GM21737 (cell line): ENCODE results near the gene SNCA.

Experiments
- ATAC-seq: cut with Tn5 transposase; IDR thresholded peaks from one replicate; pipeline ENCODE4 v1.9.1; 2021; ENCODE audit warnings: mild to moderate bottlenecking, moderate library complexity; ENCODE audit not compliant: unreplicated experiment

The SNCA gene

GRCh38 chr4:89836897-89837384 lies at the start of gene SNCA:
Gene SNCA, minus strand, starts transcription at chr4:89837161. Its CDS starts 1,494 bp downstream, at chr4:89835667.
- ATAC-seq = no peak

- ATAC-seq = no peak
Measured at GRCh38 chr4:89879215-89879614, 42.3 kb upstream of the SNCA start.

- ATAC-seq = no peak
Measured at GRCh38 chr4:89878611-89879010, 41.6 kb upstream of the SNCA start.

GRCh38 chr4:89876548-89876947 lies 39.6 kb upstream of the SNCA start:
- ATAC-seq = no peak

GRCh38 chr4:89871211-89871610 lies 34.2 kb upstream of the SNCA start:
- ATAC-seq = no peak

- no peak for ATAC-seq
Measured at GRCh38 chr4:89868999-89869589, 32.1 kb upstream of the SNCA start.

GRCh38 chr4:89868276-89868675 lies 31.3 kb upstream of the SNCA start:
- ATAC-seq = no peak

GRCh38 chr4:89863533-89863932 lies 26.6 kb upstream of the SNCA start:
- ATAC-seq = no peak

GRCh38 chr4:89860971-89861370 lies 24.0 kb upstream of the SNCA start:
- no peak for ATAC-seq

GRCh38 chr4:89855236-89855635 lies 18.3 kb upstream of the SNCA start:
- ATAC-seq = no peak

- no peak for ATAC-seq
Measured at GRCh38 chr4:89847571-89848325, 10.8 kb upstream of the SNCA start.

GRCh38 chr4:89839558-89839957 lies 2.6 kb upstream of the SNCA start:
- ATAC-seq = no peak

- ATAC-seq = no peak
Measured at GRCh38 chr4:89837993-89838390, 1.0 kb upstream of the SNCA start.

GRCh38 chr4:89837385-89837992 lies 528 bp upstream of the SNCA start:
- no peak for ATAC-seq

- ATAC-seq = no peak
Measured at GRCh38 chr4:89836031-89836745, 773 bp downstream of the SNCA start.

- no peak for ATAC-seq
Measured at GRCh38 chr4:89835413-89835812, 1.5 kb downstream of the SNCA start.

GRCh38 chr4:89834486-89835209 lies 2.3 kb downstream of the SNCA start:
- ATAC-seq = no peak

- peak; percentile 90 for ATAC-seq
Measured at GRCh38 chr4:89829470-89830138, 7.4 kb downstream of the SNCA start.

GRCh38 chr4:89823416-89823815 lies 13.5 kb downstream of the SNCA start:
- ATAC-seq = no peak

- no peak for ATAC-seq
Measured at GRCh38 chr4:89821612-89822011, 15.3 kb downstream of the SNCA start.
